Spleen (tissue), 7 donors: ENCODE results near the gene GINS2.

Experiments used
- CTCF ChIP-seq, 11 experiments: fragments of 200-600 bp in 7 of 11; fragments of 450-650 bp in 4 of 11; sonication (generic) in 4 of 11; IDR thresholded peaks in 8 of 11; conservative IDR thresholded peaks in 3 of 11; 1 replicate in 7 of 11; 2 replicates in 4 of 11; pipeline versions ENCODE4 v1.4.0 to v1.8.0; 2016 to 2021; ENCODE audit warnings: antibody characterized with exemption in 11 of 11, inconsistent platforms in 4 of 11, mild to moderate bottlenecking in 1 of 11
- POLR2A ChIP-seq, 3 donors: fragments of 450-650 bp; IDR thresholded peaks; one replicate each; pipeline ENCODE4 v1.5.1; 2017; ENCODE audit warnings: antibody characterized with exemption in 3 of 3, mild to moderate bottlenecking in 1 of 3
- donor health status: DM: no; HTN: no; CAD: no; lungs with moderate emphysema.
- donor health status: DM: no; HTN: no; CAD: no.
- donor health status: DM: no; HTN: no; CAD: no.

- TF ChIP-seq CTCF (IDR thresholded peaks at IDR 0.05 in 8 of 11, conservative IDR thresholded peaks at IDR 0.05 in 3 of 11): no peak
- no peak for TF ChIP-seq POLR2A (IDR thresholded peaks at IDR 0.05)
Observed at GRCh38 chr16:85689285-85689949, 663 bp upstream of the GINS2 start.
